G401 (cell line): ENCODE measurements around the gene SOD2. TPM values are rescaled to one million over a fixed set of nuclear protein-coding genes. Genes with fewer than 3 reads are reported as not detected.

Experiments used
- DNase-seq: peaks from one replicate; pipeline ENCODE4 v3.0.0-alpha.2; 2015; ENCODE audit warnings: low spot score
- in situ Hi-C: cut with HindIII; loops from 2 replicates; pipeline ENCODE4 v1.10.0; 2016; ENCODE audit warnings: low sequenced_read_pairs, mixed read lengths
- total RNA-seq: library from RNA; depleted of rRNA; stranded (reverse); fragments of >200 nt; shearing (Covaris generic); gene quantifications from 2 replicates; pipeline ENCODE4 v1.2.3, GENCODE V29; 2014; rRNA removed

Gene SOD2
- total RNA-seq, 1 experiment from 2014 or later: 38.2 TPM

GRCh38 chr6:159654483-159655098 lies 38.5 kb downstream of the SOD2 start:
- peak; percentile 69 for DNase-seq
- in situ Hi-C loops: no loop called here

GRCh38 chr6:159650314-159650713 lies 42.7 kb downstream of the SOD2 start:
- in situ Hi-C loops: no loop called here

DNA sequence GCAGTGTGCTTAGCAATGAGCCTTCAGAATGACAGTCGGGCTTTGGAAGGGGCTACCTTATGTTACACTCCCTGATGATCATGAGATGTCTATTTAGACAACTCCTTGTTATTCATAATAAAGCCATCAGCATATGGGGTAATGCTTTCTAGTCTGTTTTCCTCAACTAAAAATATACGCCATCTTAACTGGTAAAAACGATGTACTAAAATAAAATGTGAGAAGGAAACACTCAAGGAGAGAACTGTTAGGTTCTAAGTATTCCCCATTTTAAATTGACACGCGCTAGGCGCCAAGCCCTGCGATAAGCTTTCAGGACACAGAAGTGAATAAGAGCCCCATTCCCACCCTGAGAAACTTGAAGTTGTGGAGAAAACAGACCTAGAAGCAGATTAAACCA lies 43.6 kb downstream of the SOD2 start:
- no peak for DNase-seq
- in situ Hi-C loops: no loop called here

More at GRCh38 chr6:159650314-159650713, 42.7 kb downstream of the SOD2 start:
- no peak for DNase-seq

GRCh38 chr6:159646733-159647132 lies 46.3 kb downstream of the SOD2 start:
- no peak for DNase-seq
- in situ Hi-C loops: no loop called here

- in situ Hi-C loops: no loop called here
- no peak for DNase-seq
Measured at GRCh38 chr6:159646116-159646515, 46.9 kb downstream of the SOD2 start.

DNA sequence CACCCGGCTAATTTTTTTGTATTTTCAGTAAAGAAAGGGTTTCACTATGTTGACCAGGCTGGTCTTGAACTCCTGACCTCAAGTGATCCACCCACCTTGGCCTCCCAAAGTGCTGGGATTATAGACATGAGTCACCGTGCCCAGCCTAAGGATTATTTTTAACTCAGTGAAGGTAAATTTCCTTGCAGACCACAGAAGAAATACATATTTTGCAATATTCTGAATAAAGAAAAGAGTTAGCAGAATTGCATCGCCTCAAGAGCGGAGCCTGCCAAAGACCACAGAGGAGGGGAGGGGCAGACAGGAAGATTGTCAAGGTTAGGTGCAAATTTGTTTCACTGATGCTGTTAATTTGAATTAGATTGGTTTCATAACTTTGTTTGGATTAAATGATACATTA lies 47.4 kb downstream of the SOD2 start:
- no peak for DNase-seq
- in situ Hi-C loops: no loop called here

Other genes with a start within 250 kb of the SOD2 start
- 95.8 and 169 TPM in 2 replicates for gene WTAP, start 34.3 kb upstream of the SOD2 start, total RNA-seq
- gene ACAT2, start 68.8 kb upstream of the SOD2 start, total RNA-seq: 46.7 and 79.7 TPM in 2 replicates
- 167 and 216 TPM in 2 replicates for gene TCP1, start 96.4 kb upstream of the SOD2 start, total RNA-seq
- 153 and 158 TPM in 2 replicates for gene MRPL18, start 97.2 kb upstream of the SOD2 start, total RNA-seq
- gene PNLDC1, start 107.0 kb upstream of the SOD2 start, total RNA-seq: not detected in 2 replicates
- gene MAS1, start 197.7 kb upstream of the SOD2 start, total RNA-seq: not detected in 2 replicates